ENCODE measurements around the gene SMG1. TPM values are rescaled to one million over a fixed set of nuclear protein-coding genes. Genes with fewer than 3 reads are reported as not detected.

Gene SMG1
- total RNA-seq (2022; extraction: Qiagen RNA extraction; ENCODE audit: low read depth) = 9.4 to 22.6 TPM (median 21.9 TPM) in 5 replicates

DNA sequence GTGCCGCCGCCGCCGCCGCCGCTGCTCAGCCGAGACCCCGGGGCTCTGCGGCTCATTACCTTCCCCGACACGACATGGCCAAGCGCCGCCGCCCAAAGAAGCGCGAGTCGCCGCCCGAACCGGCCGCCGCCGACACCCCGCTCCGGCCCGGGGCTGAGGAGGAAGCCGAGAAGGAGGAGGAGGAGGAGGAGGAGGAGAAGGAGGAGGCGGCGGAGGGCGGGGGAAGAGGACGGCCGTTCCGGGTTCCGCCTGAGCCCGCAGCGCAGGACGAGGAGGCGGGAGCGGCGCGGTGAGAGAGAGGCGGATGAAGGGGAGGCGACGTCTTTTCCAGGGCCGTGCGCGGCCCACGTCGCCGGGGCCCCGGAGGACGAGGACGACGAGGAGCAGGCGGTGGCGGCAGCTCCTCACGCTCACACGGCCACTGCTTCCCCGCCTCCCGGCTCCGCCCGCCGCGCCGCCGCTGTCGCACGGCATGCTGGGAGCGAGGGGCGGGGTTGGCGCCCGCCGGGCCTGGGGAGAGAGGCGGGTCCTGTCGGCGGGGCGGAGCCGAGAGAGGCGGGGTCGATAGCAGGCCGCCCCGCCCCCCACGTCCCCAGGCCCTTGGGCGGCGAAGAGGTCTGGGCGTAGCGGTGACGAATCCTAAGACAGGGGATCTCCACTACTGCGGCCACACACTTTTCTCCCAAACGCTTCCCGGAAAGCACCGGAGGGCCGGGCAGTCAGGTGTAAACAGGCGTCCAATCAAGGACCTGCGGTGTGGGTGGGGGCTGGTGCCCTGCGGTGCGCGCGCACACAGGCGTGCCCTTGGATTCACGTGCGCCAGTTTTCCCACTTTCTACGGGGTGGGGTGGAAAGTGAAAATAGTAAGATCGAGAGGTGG is at the start of gene SMG1:
Gene SMG1 (minus strand): TSS at position 423 of the 880 bp plus-strand sequence. CDS start 367 bp downstream, at position 56.

DNA sequence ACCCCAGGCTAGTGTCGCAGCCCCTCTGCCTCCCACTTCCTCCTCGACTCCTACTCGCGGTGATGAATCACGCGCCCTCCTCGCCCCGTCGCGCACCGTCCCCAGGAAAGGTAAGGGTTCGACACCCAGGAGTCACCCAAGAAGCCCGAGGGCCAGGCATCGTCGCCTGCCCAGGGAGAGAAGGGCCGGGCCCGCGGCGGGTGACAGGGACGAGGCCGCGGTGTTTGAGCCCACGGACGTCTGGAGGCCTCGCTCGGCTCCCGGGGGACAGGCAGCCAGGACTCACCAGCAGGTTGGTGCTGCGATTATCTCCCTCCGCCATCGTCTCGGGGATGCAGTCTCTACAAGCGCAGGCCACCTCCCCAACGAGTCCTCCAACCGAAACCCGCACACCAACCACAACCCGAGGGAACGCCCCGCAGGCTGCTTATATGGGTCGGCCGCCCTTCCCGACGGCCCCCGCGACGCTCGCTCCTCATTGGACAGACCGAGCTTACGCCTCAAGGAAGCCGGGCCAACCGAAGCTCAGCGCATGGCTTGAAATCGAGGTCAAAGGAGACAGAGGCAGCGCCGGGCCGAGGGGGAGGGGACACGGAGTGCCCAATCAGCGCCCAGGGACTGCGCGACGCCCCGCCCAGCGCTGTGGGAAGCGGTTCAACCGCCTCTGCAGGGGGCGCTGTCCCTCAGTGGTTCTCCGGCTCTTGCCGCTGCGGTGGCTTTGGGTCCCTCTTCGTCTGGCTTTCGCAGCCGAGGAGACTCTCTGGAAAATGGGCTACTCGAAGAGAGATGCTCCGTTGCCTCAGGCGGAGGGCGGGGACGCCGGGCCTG is 124.8 kb downstream of the SMG1 start, which contains the start of gene ARL6IP1:
Gene ARL6IP1 (minus strand): TSS at position 405 of the 828 bp plus-strand sequence. CDS start 83 bp downstream, at position 322.

DNA sequence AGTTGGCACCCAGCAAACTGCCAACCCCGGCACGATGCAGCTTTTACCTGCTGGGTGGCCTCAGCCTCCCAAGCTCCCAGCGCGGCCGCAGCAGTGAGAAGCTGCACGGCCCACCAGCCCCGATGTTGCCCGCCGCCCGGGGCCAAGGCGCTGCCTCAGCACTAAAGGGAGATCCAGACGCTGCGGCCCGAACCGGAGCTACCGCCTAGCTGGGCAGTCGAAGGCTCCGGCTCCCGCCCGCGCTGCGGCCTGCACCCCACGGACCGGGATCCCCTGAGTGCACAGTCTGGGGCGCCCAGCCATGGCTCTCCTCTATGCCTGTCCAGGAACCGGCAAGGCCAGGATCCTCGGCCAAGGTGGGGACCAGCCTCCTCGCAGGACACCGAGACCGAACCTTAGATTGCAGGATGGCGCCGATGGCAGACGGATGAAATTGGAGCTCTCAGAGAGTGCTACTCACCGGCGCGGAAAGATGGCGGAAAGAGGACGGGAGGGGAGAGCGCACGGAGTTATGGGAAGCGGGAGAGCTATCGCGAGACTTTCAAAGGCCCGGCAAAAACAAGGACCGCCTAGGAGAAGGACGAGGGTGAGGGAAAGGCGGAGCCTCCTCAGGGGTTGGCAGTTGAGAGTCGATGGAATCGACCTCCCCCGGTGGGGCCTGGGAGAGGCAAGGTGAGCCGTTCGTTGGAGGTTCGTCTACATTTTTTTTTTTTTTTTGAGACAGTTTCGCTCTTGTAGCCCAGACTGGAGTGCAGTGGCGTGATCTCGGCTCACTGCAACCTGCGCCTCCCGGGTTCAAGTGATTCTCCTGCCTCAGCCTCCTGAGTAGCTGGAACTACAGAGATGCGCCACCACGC is 136.1 kb downstream of the SMG1 start, which contains the start of gene RPS15A:
Gene RPS15A (minus strand): TSS at position 485 of the 857 bp plus-strand sequence. CDS start 1,221 bp downstream, outside the sequence.

Other genes with a start within 250 kb of the SMG1 start
- 2,207 to 2,771 TPM (median 2,512 TPM) in 5 replicates for gene RPS15A, start 136.1 kb downstream of the SMG1 start, total RNA-seq (2022; extraction: Qiagen RNA extraction; ENCODE audit: low read depth)
- 177 to 465 TPM (median 333 TPM) in 5 replicates for gene ARL6IP1, start 124.9 kb downstream of the SMG1 start, total RNA-seq (2022; extraction: Qiagen RNA extraction; ENCODE audit: low read depth)
- 7.6 to 12.2 TPM (median 10.8 TPM) in 5 replicates for gene TMC7, start 57.5 kb upstream of the SMG1 start, total RNA-seq (2022; extraction: Qiagen RNA extraction; ENCODE audit: low read depth)
- 23.1 to 27.5 TPM (median 25.1 TPM) in 5 replicates for gene COQ7, start 141.2 kb upstream of the SMG1 start, total RNA-seq (2022; extraction: Qiagen RNA extraction; ENCODE audit: low read depth)
- gene ITPRIPL2, start 187.6 kb upstream of the SMG1 start, total RNA-seq (2022; extraction: Qiagen RNA extraction; ENCODE audit: low read depth) = 9.0 to 18.4 TPM (median 14.6 TPM) in 5 replicates
- 9.8 to 13.7 TPM (median 10.9 TPM) in 5 replicates for gene SYT17, start 241.8 kb upstream of the SMG1 start, total RNA-seq (2022; extraction: Qiagen RNA extraction; ENCODE audit: low read depth)

All from A549 treated with RU486 at 1 μM for 4 hours (cell line).